Measurements from ENCODE around the gene PLP1. TPM values are rescaled to one million over a fixed set of nuclear protein-coding genes. Genes with fewer than 3 reads are reported as not detected.

PLP1 gene
- polyA plus RNA-seq, 1 of the 3 experiments (the other 2 are of a cell fraction) = 0.90 TPM

GRCh38 chrX:103792916-103793544 is 16.4 kb downstream of the PLP1 start (continued):
- TF ChIP-seq SIN3A (IDR thresholded peaks at IDR 0.05; ENCODE audit: borderline replicate concordance, low read depth, low read length) = no peak
- 0 out of 2 replicates have a peak, but pooled peaks have one; percentile 31 for TF ChIP-seq TEAD4 (IDR thresholded peaks at IDR 0.05; ENCODE audit: borderline replicate concordance, insufficient read depth)

- CTCF ChIA-PET = no interaction called here
- peak overlapping the region; percentile 17 to 49; a peak in 2 of 4 replicates for H3K4me3 ChIP-seq (ENCODE audit: low read depth in 2 of 2, low read length in 1 of 2)
- no peaks in the 10 kb centered on the region for H3K27me3 ChIP-seq (ENCODE audit: insufficient read depth)
- peak overlapping the region; percentile 56 for H3K4me2 ChIP-seq
- peaks cover 0 to 4% of the 10 kb centered on the region in 2 experiments; a peak in 2 of 4 replicates for H3K4me1 ChIP-seq (ENCODE audit: control insufficient read depth in 1 of 2, insufficient read depth in 2 of 2, low read depth in 1 of 2, low read length in 1 of 2)
- no peak for TF ChIP-seq NFIC (IDR thresholded peaks at IDR 0.05; ENCODE audit: borderline replicate concordance)
- no peak for TF ChIP-seq NRF1 (IDR thresholded peaks at IDR 0.05; ENCODE audit: low read depth, low read length)
- no peak for TF ChIP-seq CTCF (IDR thresholded peaks at IDR 0.05)
- TF ChIP-seq SIN3A (IDR thresholded peaks at IDR 0.05; ENCODE audit: borderline replicate concordance, low read depth, low read length) = no peak
- TF ChIP-seq TAF1 (IDR thresholded peaks at IDR 0.05; ENCODE audit: borderline replicate concordance, low read depth, low read length) = no peak
- TF ChIP-seq USF1 (IDR thresholded peaks at IDR 0.05; ENCODE audit: borderline replicate concordance, low read depth) = no peak
- no peak for TF ChIP-seq ZBTB33 (IDR thresholded peaks at IDR 0.05; ENCODE audit: borderline replicate concordance, low read depth)
- no peak for TF ChIP-seq RFX5 (IDR thresholded peaks at IDR 0.05; ENCODE audit: low read length)
- no peak for TF ChIP-seq CHD2 (IDR thresholded peaks at IDR 0.05; ENCODE audit: low read length, partially characterized antibody)
- TF ChIP-seq RAD21 (IDR thresholded peaks at IDR 0.05; ENCODE audit: low read length) = no peak
- TF ChIP-seq ELF1 (IDR thresholded peaks at IDR 0.05) = no peak
- TF ChIP-seq REST (IDR thresholded peaks at IDR 0.05; ENCODE audit: low read depth, low read length) = no peak
- TF ChIP-seq MEF2A (IDR thresholded peaks at IDR 0.05; ENCODE audit: borderline replicate concordance, low read depth) = no peak
- no peak for TF ChIP-seq TCF12 (IDR thresholded peaks at IDR 0.05)
- TF ChIP-seq FOXM1 (IDR thresholded peaks at IDR 0.05; ENCODE audit: low read depth) = no peak
- no peak for TF ChIP-seq GATA2 (CRISPR knock-in tag; IDR thresholded peaks at IDR 0.05)
- no peak for TF ChIP-seq POLR2AphosphoS5 (IDR thresholded peaks at IDR 0.05; ENCODE audit: low read depth, low read length)
- no peak for TF ChIP-seq IRF3 (IDR thresholded peaks at IDR 0.05; ENCODE audit: low read depth, low read length)
- no peak for TF ChIP-seq MXI1 (IDR thresholded peaks at IDR 0.05; ENCODE audit: low read depth, low read length)
- no peak for TF ChIP-seq YY1 (IDR thresholded peaks at IDR 0.05; ENCODE audit: low read depth)
- H3F3A ChIP-seq (replicated peaks; ENCODE audit: insufficient read depth) = peaks cover 4% of the 10 kb centered on the region
- no peaks in the 10 kb centered on the region for H3K9me2 ChIP-seq
- H3K36me3 ChIP-seq (replicated peaks in 1 of 2; ENCODE audit: control insufficient read depth in 1 of 2, insufficient read depth in 2 of 2, low read length in 1 of 2) = no peaks in the 10 kb centered on the region
- peak overlapping the region; percentile 45 for H2AFZ ChIP-seq (ENCODE audit: low read depth)
- H4K20me1 ChIP-seq (ENCODE audit: insufficient read depth) = no peaks in the 10 kb centered on the region
- no peaks in the 10 kb centered on the region for H3K9me3 ChIP-seq
- no peak for DNase-seq
- H3K27ac ChIP-seq (ENCODE audit: low read depth in 2 of 2, low read length in 1 of 2) = peak overlapping the region; percentile 16 to 70; a peak in 3 of 4 replicates
- no peak overlapping the region; the same call in 1 of the 2 replicates for H3K9ac ChIP-seq
- POLR2A ChIA-PET = no interaction called here
- WGBS (ENCODE audit: low lambda C conversion rate) = 5% methylated on average over 2 of the region's 2 CpGs
- H3K79me2 ChIP-seq (ENCODE audit: insufficient read depth) = no peaks in the 10 kb centered on the region
Observed at GRCh38 chrX:103793545-103793940, 16.9 kb downstream of the PLP1 start.
